Motor neuron (in vitro differentiated cells): ENCODE measurements around the gene DSCAML1. TPM values are rescaled to one million over a fixed set of nuclear protein-coding genes. Genes with fewer than 3 reads are reported as not detected.

Source experiments
- ATAC-seq, 8 experiments: fragments of 200-7000 bp; cut with Tn5 transposase; replicated peaks in 6 of 8; 2 replicates each; pipeline ENCODE4 v1.8.0; 2021; ENCODE audit warnings: mild to moderate bottlenecking in 8 of 8, moderate library complexity in 8 of 8
- H3K27ac ChIP-seq, 2 donors: fragments of 250-450 bp; sonication (Bioruptor Pico); 2 replicates each; pipeline ENCODE4 v1.9.0; 2021; ENCODE audit warnings: antibody characterized with exemption in 2 of 2, mild to moderate bottlenecking in 2 of 2, moderate library complexity in 1 of 2
- H3K4me1 ChIP-seq, 2 donors: fragments of 250-450 bp; sonication (Bioruptor Pico); replicated peaks in 1 of 2; 2 replicates each; pipeline ENCODE4 v1.6.1; 2021; ENCODE audit warnings: antibody characterized with exemption in 2 of 2, mild to moderate bottlenecking in 2 of 2, moderate library complexity in 1 of 2
- H3K4me3 ChIP-seq, 5 donors: fragments of 250-450 bp; sonication (Bioruptor Pico); 2 replicates each; pipeline ENCODE4 v1.9.0; 2021; ENCODE audit warnings: antibody characterized with exemption in 5 of 5, mild to moderate bottlenecking in 5 of 5, moderate library complexity in 4 of 5
- WGBS, 10 experiments: fragments of 450-650 bp; shearing (Covaris generic); methylation state at CpG; one replicate each; pipeline ENCODE4 v1.0.0; 2022; 5-methylcytosine and 5-hydroxymethylcytosine counted together
- in situ Hi-C, 9 experiments: fragments of 400-800 bp; cut with MboI; loops; one replicate each; pipeline ENCODE4 v1.15.0; 2021; ENCODE audit warnings: low sequenced_read_pairs in 9 of 9, low pct_unique_long_range_greater_than_20kb in 2 of 9; ENCODE audit not compliant: unreplicated experiment in 9 of 9
- total RNA-seq, 8 experiments: library from RNA; unstranded; fragments of 300-600 nt; gene quantifications; 2 replicates each; pipeline versions ENCODE4 v1.2.3 to v1.2.4, GENCODE V29; 2022

Gene DSCAML1
- total RNA-seq, 8 experiments from 2014 or later = 0.08 to 0.71 (median 0.42) TPM; not detected in 2

GRCh38 chr11:117585631-117586030 lies 211.4 kb downstream of the DSCAML1 start:
- 0 to 86% (median 75%) methylated on average over 1 to 5 of the region's 8 CpGs; no CpG with 5 or more reads in 6 of the 10 experiments for WGBS, 10 experiments

GRCh38 chr11:117584056-117584830 lies 212.8 kb downstream of the DSCAML1 start:
- in situ Hi-C loops = no loop called here
- 0 to 100% (median 62%) methylated on average over 1 to 5 of the region's 9 CpGs; no CpG with 5 or more reads in 1 of the 10 experiments for WGBS, 10 experiments
- Histone ChIP-seq H3K4me1 (peaks cover 32 to 33% of the 10 kb centered on the region in 2 donors), H3K27ac (peak overlapping the region in 1 of 2 donors; percentile 2), H3K4me3 (no peak overlapping the region)
- ATAC-seq = peak in 7 of 8 experiments; percentile 11 to 64 (median 48)

More at GRCh38 chr11:117585631-117586030, 211.4 kb downstream of the DSCAML1 start:
- ATAC-seq = no peak
- in situ Hi-C loops = no loop called here
- H3K4me1 ChIP-seq = peaks cover 33 to 37% of the 10 kb centered on the region in 2 donors
- H3K4me3 ChIP-seq = no peak overlapping the region
- no peak overlapping the region for H3K27ac ChIP-seq

- H3K4me1 ChIP-seq = peaks cover 22 to 23% of the 10 kb centered on the region in 2 donors
- 17 to 100% (median 48%) methylated on average over 2 to 7 of the region's 15 CpGs; no CpG with 5 or more reads in 5 of the 10 experiments for WGBS, 10 experiments
- peak overlapping the region in 1 of 2 donors; percentile 2 for H3K27ac ChIP-seq
- peak in 7 of 8 experiments; percentile 36 to 87 (median 81) for ATAC-seq
- in situ Hi-C loops = no loop called here
- no peak overlapping the region for H3K4me3 ChIP-seq
Observed at GRCh38 chr11:117583063-117583801, 213.8 kb downstream of the DSCAML1 start.

DNA sequence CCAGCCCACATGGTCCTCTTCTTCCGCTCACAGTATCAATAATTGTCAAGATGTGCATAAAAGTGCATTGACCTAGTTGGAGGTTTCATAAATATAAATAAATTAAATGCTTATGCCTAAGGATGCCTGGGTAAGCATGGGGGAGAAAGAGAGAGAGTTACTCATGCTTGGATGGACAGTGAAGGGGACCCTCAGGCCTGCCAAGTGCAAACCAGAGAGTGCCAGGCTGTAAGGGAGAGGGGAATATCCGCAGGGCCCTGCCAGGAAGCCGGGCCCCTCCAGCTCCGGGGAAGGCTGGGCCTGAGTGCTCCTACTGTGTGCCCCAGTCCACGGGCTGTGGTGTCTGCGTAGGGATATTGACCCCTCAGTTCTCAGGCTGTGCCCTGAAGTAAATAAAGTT lies 214.6 kb downstream of the DSCAML1 start:
- ATAC-seq = no peak
- Histone ChIP-seq H3K4me3 (no peak overlapping the region), H3K27ac (no peak overlapping the region), H3K4me1 (peaks cover 18 to 20% of the 10 kb centered on the region in 2 donors)
- in situ Hi-C loops = no loop called here
- 20 to 100% (median 93%) methylated on average over 2 to 6 of the region's 6 CpGs; no CpG with 5 or more reads in 4 of the 10 experiments for WGBS, 10 experiments

DNA sequence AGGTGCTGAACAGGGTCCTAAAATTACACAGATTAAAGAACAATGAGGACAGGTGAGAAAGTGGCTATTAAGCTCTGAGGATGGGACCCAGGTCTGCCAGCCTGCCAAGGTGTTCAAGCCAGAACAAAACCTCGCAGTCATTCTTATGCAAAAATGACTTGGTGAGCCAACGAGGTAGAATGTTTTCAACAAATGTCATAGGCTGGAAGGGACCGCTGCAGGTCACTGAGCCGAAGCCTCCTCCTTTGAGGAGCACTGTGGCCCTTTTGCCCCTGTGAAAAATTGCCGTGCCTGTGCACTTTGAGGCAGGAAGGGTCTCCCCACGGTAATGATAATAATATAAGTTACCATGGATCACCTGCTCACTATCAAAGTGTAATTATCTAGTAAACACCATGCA lies 216.2 kb downstream of the DSCAML1 start:
- no peak overlapping the region for H3K4me3 ChIP-seq
- H3K27ac ChIP-seq = no peak overlapping the region
- peaks cover 18 to 20% of the 10 kb centered on the region in 2 donors for H3K4me1 ChIP-seq
- ATAC-seq = no peak
- WGBS, 10 experiments = 20 to 75% (median 55%) methylated on average over 2 to 6 of the region's 6 CpGs; no CpG with 5 or more reads in 2 of the 10 experiments
- in situ Hi-C loops = no loop called here

GRCh38 chr11:117579161-117579560 lies 217.9 kb downstream of the DSCAML1 start:
- Histone ChIP-seq H3K27ac (no peak overlapping the region), H3K4me1 (peaks cover 16 to 17% of the 10 kb centered on the region in 2 donors), H3K4me3 (no peak overlapping the region)
- ATAC-seq = no peak
- in situ Hi-C loops = no loop called here
- 38 to 92% (median 75%) methylated on average over 1 to 2 of the region's 2 CpGs; no CpG with 5 or more reads in 3 of the 10 experiments for WGBS, 10 experiments

DNA sequence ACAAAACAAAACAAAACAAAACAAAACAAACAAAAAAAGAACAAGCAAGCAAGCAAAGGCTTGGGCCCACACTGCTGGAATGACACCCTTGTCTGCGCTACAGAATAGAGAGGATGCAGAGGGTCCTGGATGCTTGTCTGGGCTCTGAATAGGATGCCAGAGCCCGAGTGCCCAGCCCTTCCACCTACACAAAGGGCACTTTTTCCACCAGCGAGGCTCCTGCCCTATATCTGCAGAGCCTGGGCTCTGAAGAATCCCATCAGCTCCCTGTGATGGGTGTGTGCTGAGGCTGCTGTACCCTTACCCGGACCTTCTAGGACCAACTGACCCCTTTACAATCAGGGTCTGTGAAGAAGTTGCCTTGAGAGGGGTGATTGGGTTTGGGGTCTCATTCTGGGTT lies 221.2 kb downstream of the DSCAML1 start:
- 17 to 100% (median 70%) methylated on average over 1 to 2 of the region's 4 CpGs; no CpG with 5 or more reads in 4 of the 10 experiments for WGBS, 10 experiments
- peaks cover 0 to 4% of the 10 kb centered on the region in 2 donors for H3K4me1 ChIP-seq
- no peak overlapping the region for H3K27ac ChIP-seq
- no peak overlapping the region for H3K4me3 ChIP-seq
- no peak for ATAC-seq
- in situ Hi-C loops = no loop called here

DNA sequence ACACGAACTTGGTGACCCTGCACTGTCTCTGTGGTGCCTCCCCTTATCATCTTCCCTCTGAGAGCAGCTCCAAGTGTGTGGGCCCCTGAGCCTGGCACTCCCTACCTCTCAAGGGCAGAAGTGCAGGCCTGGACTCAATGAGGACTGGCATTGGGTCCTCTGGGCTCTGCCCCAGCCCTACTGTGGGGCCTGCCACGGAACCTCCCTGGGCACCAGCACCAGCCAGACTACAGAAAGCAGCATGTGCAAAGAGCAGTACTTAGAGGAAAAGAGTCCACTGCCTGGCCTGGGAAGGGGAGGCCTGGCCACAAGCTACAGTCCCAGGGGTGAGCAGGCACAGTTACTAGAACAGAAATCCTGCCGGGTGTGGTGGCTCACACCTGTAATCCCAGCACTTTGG lies 222.5 kb downstream of the DSCAML1 start:
- Histone ChIP-seq H3K27ac (no peak overlapping the region), H3K4me3 (no peak overlapping the region), H3K4me1 (no peaks in the 10 kb centered on the region)
- in situ Hi-C loops = no loop called here
- WGBS, 10 experiments = 20 to 100% (median 79%) methylated on average over 1 to 2 of the region's 3 CpGs; no CpG with 5 or more reads in 6 of the 10 experiments
- no peak for ATAC-seq

- Histone ChIP-seq H3K4me1 (no peaks in the 10 kb centered on the region), H3K27ac (no peak overlapping the region), H3K4me3 (no peak overlapping the region)
- in situ Hi-C loops = no loop called here
- no peak for ATAC-seq
- WGBS, 10 experiments = 0 to 60% (median 18%) methylated on average over 2 of the region's 8 CpGs; no CpG with 5 or more reads in 7 of the 10 experiments
Observed at GRCh38 chr11:117573326-117573725, 223.7 kb downstream of the DSCAML1 start.

DNA sequence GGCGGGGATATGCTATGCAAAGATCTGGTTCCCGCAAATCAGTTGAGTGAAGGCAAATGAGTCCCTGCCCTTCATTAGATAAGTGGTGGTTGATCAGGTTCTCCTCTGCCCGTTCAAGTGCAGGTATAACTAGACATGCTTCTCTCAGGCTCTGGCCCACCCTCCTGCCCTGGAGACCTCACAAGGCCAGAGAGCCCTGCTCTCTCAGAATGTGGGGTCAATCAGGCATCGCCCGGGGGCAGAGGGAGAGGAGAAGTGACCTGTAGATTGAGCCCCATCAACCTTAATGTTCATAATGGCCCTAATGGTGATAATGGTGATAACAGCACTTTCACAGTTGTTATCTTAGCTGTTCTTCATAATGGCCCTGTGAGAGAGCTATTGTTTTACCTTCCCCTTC lies 224.3 kb downstream of the DSCAML1 start:
- Histone ChIP-seq H3K4me1 (no peaks in the 10 kb centered on the region), H3K27ac (no peak overlapping the region), H3K4me3 (no peak overlapping the region)
- WGBS, 10 experiments = 5 to 93% (median 75%) methylated on average over 1 to 3 of the region's 5 CpGs; no CpG with 5 or more reads in 6 of the 10 experiments
- in situ Hi-C loops = no loop called here
- ATAC-seq = no peak

DNA sequence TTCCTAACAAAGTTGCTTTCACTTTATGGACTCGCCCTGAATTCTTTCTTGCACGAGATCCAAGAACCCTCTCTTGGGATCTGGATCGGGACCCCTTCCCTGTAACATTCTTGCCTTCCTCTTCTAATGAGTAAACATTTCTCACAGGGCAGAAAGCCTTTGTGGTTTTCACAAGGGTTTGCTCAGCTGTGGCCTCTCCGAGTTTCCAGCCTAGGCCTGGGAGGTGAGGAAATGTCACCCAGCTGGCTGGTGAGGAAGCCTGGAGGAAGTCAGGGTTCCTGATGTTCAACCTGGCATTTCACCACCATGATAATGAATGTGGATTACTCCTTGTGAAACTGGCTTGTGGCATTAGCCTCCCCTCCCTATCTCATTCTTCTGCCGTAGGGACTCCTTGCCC lies 224.9 kb downstream of the DSCAML1 start:
- Histone ChIP-seq H3K4me3 (no peak overlapping the region), H3K27ac (no peak overlapping the region), H3K4me1 (no peaks in the 10 kb centered on the region)
- 15 to 100% (median 57%) methylated on average over 1 to 5 of the region's 5 CpGs; no CpG with 5 or more reads in 4 of the 10 experiments for WGBS, 10 experiments
- ATAC-seq = no peak
- in situ Hi-C loops = no loop called here

DNA sequence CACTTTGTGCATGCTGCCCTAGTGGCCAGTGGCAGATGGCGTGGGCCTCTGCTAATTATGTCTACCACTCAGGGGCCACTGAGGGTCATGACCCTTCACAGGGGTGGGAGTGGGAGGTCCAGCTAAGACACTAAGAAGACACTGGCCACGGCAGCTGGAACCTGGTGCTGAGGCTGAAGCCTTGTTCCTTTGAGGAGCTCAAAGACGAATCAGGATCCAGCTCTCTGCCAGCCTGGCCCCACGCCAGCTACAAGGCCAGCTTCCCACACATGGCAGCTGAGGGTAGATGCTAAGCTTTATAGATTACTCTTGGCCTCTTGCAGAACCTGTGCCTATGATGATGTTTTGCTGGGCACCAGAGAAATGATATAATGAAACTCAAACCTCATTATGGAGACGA lies 226.3 kb downstream of the DSCAML1 start:
- ATAC-seq = no peak
- H3K4me1 ChIP-seq = no peaks in the 10 kb centered on the region
- H3K27ac ChIP-seq = no peak overlapping the region
- in situ Hi-C loops = no loop called here
- 17 to 100% (median 76%) methylated on average over 1 to 4 of the region's 5 CpGs; no CpG with 5 or more reads in 3 of the 10 experiments for WGBS, 10 experiments
- H3K4me3 ChIP-seq = no peak overlapping the region

GRCh38 chr11:117569911-117570310 lies 227.1 kb downstream of the DSCAML1 start:
- 40 to 100% (median 74%) methylated on average over 1 to 3 of the region's 9 CpGs; no CpG with 5 or more reads in 6 of the 10 experiments for WGBS, 10 experiments
- in situ Hi-C loops = no loop called here
- H3K27ac ChIP-seq = no peak overlapping the region
- H3K4me1 ChIP-seq = no peaks in the 10 kb centered on the region
- H3K4me3 ChIP-seq = no peak overlapping the region
- no peak for ATAC-seq
